Stimulated activated CD8-positive, alpha-beta memory T cell treated with anti-CD3 and anti-CD28 coated beads, Interleukin-15, amount 100 ng/mL, for 4 hours (primary cell): ENCODE results near the gene TNFAIP8.

Experiments
- DNase-seq, 2 donors: peaks; one replicate each; pipeline ENCODE4 v3.0.0-alpha.2; 2020; ENCODE audit warnings: low read depth in 2 of 2

TNFAIP8 gene

DNA sequence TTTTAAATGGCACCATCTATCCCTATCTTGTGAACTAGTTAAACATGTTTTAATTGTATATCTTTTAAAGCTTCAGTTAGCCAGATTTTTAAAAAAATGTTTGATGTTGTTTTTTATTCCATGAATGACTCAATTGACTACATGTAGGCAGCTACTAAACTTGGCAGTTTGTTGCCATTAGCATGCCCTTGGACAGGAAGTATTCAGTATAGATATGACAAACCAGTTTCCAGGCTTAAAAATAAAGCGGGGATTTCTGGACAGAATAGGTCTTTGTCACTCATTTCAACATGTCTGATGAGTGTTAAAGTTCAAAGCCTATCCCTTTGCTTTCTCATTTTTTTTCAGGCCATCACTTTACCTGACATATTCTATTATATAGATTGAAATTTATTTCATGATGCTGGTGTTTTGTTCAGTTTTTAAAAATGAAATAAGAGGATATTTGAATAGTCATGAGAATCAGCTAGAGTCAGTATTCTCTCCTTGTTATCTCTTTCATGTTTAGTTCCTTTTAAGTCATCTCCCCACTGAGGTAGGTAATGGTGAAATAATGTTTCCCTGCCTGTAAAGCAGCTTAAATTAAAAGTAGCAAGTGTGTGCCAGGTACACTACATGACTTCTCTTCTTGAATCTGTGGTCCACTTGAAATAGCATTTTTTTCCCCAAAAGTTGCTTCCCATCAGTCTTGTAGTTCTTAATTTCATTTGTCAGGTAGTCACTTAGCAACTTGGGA is 11.9 kb downstream of the TNFAIP8 start:
- DNase-seq, result no peak

DNA sequence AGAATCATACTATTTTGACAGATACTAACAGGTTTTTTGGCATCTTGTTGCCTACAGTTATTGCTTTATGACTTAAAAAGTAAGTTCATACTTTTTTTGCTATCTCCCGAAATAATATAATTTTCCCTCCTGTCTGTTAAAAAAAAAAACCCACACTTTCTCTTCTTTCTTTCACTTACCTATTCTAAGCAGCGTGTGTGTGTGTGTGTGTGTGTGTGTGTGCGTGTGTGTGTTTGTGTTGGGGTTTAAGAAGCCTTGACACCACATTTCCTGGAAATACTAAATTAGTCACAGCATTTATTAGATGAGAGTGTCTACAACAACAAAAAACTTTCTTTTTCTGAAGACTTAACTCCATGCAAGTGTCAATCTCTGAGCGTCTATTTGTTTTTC is 12.4 kb downstream of the TNFAIP8 start:
- peak; percentile 23 to 42 for DNase-seq

DNA sequence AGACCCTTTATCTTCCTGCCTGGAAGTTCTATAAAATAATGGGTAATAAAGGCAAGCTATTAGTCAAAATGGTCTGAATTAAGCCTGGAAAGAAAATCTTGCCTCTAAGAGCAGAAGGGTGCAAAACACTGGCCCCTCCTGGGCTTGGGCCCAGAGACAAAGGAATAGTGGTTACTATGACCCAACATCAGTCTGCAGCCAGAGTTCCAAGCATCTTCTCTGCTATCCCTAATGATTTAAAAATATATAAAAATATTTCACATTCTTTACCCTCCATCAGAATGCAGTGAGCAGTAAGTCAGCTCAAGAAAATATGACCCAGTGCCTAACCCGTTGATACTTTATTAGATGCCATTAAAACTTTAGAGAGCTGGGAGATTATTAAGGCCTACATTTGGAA is 14.7 kb downstream of the TNFAIP8 start:
- no peak for DNase-seq

DNA sequence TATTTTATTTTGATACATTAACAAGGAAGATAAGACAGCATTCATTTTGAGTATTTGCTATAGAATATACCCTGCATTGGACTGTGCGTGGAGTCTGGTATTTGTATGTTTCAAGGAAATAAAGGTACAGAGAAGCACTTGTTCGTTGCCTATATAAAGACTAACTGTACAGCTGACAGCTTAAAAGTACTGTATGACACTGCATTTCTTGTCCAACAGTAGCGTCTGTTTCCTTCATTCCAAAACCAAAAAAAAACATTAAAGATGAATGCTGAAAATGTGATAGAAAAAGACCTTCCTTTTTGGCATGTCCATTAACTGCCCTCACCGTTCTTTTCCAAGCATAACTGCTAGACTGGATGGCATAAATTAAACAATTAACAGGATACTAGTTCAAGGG is 15.3 kb downstream of the TNFAIP8 start:
- no peak for DNase-seq

DNA sequence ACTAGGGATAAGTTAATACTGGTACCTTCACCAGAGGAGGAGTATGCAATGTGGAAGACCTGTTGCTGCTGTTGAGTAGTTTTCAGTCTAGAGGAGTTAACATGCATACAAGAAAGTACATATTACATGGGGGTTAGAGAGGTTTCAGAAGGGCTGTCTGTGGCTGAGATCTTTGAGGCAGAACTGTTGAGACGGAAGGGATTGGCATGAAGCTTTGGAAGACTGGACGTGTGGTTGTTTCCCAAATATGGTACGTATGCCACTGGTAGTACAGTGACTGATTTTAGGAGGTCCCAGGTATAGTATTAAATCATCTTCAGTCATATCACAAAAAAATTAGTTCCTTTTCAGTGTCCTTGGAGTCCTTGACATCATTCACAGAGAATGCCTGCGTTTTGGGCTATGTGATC is 17.6 kb downstream of the TNFAIP8 start:
- DNase-seq, result no peak

DNA sequence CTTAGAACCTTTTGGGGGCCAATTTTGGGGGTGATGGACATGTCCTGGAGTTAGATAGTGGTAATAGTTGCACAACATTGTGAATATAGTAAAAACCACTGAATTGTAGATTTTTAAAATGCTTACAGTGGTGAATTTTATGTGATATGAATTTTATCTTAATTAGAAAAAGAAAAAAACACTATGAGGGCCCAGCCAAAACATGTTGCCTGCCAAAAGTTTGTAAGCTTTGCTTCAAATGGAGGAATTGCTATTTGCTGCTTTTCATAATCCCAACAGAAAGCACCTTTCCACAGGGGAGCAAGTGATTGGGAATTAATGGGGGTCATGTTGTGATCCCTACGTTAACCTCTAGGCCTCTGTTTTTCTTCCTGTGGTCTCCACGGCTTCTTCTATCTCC is 19.1 kb downstream of the TNFAIP8 start:
- no peak for DNase-seq

DNA sequence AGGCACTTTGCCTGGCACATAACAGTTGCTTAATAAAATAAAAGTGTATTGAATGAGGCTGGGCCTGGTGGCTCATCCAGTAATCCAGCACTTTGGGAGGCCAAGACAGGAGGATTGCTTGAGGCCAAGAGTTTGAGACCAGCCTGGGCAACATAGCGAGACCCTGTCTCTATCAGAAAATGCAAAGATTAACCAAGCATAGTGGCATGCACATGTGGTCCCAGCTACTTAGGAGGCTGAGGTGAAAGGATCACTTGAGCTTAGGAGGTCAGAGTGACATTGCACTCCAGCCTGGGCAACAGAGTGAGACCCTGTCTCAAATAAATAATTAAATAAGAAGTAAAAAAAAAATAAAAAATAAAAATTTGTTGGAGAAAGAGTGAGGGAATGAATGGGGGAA is 21.2 kb downstream of the TNFAIP8 start:
- DNase-seq, result no peak

DNA sequence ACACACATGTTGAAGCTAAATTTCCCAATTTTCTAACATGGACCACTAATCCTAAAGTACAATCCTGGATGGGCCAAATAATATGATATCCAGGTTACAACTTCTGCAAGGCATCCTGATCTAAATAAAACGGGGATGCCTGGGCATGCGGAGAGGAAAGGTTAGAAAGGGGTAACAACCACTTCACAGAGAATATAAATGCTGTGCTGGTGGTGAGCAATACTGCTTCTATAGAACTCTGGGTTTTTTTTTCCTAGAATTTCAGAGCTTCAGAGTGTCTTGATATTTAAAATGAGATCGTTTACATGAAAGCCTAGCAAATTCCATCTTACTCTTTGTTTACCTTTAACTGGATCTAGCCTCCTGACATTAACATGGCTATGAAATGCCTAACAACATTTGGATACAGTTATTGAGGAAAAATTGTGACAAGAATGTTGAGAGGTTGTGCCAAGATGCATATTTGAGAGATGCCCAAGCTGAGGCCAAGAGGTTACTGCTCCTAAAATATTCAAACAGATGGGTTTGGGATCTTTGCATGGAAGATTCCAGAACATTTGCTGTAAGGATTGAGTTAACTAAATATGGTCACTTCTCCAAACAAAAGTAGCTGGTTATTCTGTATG is 22.4 kb downstream of the TNFAIP8 start:
- DNase-seq, result no peak

DNA sequence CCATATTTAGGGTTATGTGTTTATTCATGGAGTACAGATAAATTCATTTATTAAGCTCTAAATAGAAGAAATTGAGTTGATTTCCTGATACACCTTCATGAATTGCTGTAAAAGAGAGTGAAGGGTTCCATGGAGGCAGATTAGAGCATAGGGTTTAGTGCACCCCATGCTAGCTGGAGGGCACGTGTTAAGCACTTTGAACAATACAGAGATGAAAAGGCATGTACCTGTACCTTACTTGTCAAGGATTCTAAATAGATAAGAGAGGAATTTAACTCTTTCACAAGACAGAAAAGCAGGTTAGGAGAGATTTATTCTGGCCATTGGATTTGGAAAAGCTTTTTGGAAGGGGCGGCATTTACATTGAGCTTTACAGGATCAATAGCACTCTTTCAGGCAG is 23.3 kb downstream of the TNFAIP8 start:
- DNase-seq, result no peak

DNA sequence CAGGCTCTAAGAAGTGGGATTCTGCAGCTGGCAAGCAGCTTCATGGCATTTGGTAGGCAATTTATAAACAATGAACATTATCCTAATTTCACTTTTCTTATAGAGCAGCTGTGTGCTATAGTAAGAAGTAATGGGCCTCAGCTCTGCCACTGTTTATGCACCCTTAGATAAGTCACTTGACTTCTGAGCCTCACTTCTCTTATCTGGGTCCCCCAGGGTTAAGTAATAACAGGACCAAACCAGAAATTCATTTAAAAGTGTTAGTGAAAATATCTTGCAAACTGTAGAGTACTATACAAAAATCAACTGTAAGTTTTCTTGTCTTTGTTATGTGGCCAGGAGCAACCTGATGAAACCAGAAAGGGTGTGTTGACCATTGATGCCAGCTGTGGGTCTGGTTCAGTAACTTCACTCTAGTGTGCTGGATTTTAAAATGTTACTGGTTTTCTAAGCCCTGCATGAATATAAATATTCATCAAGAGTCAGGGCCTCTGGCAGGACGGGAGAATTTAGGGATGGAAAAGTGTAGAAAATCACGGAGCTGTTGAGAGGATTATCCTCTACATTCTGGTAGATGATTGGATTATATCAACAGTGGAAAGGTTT is 24.2 kb downstream of the TNFAIP8 start:
- DNase-seq, result no peak

DNA sequence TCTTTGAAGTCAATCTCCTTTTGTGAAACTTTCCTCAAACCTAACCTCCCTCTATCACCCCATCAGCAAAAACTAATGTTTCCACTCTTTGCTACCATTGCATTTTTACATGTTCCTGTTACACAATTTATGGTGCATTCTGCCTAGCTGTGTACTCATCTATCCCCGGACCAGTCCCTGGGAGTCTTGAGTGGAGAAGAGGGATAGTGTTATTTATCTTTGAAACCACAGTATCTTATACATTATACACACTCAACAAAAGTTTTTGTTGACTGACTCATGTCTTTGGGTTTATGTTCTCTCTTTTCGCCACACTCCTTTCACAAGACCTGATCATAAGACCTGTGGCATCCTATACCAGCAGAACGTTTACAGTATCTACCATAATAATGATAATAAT is 26.4 kb downstream of the TNFAIP8 start:
- DNase-seq, result no peak

DNA sequence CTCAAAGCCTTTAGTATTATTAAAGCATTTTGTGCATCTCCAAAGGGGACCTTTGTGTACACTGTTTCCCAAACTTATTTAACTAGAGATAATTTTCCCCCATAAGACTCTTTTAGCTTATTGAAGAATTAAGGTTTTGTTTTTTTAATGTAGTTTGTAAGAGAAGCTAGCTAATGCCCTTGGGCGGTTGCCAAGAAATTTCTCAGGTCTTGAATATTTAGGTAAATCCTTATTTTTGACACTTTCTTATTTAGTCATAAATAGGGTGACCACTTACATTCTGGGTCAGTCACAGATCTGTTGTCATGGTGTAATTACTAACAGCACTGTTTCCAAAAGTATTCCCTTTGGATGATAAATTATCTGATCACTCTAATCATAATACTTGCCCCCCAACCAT is 27.2 kb downstream of the TNFAIP8 start:
- no peak for DNase-seq

DNA sequence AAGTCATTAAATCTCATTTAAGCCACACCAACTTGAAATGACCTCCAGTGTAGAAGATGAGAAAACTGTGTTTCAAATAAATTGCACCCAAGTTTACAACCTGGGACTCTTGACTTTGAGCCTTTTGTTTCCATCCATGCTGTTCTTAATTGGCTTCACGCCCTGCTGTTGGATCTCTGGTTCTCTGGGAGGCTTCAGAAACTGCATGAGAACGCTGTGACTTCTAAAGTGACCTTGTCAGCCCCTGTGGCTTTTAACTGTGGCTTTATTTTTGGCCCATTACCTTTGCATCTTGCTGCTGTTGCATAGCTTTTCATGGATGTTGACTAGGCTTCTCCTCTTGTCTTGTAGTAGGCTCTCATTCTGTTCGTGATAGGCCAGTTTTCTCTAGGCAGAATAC is 29.3 kb downstream of the TNFAIP8 start:
- no peak for DNase-seq

DNA sequence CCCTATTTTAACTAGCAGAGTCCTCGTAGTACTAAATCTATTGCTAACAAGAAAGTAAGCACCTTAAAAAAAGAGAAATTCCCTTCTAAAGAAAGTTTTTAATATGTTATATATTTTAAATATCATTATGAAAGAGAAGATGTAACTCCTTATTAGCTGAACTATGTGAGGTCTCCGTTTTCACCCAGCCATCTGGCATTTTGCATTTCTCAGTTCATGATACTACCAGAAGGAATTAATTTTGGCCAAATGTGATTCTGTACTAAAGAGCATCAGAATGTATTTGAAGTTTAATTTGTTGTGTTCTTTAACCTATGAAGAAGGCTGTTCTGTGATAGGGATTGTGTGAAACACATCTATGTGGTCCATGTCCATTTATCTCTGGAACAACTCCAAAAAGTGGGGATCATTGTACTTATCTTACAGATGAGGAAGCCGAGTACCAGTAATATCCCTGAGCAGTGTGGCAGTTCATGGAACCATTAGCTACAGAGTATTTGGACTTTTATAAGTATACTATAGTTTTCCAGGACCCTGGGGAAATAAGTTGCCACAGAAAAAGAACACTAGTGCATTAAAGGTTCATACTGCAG is 29.8 kb downstream of the TNFAIP8 start:
- DNase-seq, result no peak

DNA sequence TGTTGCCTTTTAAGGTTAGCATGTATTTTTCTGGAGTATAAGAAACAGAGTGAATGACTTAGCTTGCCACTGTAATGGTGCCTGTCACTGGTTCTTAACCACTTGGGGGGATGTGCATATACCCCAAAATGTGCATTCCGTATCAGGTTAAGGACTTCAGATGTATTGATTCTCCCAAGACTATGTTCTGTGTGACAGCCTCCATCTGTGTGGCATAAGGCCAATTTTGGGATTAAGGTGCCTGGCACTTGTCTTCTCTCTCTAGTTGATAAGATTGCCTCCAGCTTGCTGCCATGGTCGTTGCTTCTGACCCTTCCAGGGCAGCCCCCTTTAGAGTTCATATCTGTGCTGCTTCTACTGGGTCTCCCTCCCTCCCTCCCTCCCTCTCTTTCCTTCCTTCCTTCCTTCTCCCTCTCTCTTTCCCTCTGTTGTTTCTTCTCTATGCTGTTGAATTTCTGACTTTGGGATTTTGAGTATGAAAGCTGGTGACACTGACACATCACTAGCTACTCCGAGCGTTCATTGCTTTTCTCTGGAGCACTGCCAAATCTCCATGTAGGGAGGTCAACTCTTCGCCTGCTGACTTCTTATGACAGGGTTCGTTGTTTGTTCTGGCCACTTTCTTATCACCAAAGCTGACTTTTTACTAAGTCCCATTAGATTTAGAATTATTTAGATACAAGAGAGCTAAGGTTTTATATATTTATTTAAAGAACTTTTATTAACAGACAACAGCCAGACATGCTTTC is 31.0 kb downstream of the TNFAIP8 start:
- no peak for DNase-seq

DNA sequence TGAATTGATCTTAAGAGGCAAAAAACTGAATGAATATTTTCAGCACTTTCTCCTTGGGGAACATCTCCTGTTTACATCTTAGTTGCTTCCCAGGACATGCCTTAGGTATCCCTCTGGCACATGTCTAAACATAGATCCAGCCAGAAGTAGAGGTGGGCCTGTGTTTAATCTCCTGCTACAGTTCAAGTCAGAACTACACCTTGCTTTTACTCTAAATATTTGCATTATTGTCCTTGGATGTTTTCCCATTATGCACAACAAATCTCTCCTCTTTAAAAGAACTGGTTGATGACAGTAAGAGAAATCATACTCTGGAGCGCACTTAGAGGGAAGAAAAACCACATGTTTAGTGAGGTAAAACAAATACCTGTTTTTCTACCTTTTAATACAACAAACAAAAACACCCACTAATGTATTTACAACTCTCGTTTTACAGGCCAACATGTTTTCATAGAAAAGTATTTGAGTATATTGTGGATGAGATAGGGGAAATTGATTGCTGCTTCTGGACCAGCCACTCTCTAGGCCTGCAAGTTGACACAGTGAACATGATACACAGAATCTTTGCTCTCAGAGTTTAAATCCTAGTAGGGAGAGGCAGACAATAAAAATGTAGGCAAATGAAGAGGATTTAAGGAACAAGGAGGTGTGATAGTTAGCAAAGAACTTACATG is 32.3 kb downstream of the TNFAIP8 start:
- DNase-seq, result no peak

DNA sequence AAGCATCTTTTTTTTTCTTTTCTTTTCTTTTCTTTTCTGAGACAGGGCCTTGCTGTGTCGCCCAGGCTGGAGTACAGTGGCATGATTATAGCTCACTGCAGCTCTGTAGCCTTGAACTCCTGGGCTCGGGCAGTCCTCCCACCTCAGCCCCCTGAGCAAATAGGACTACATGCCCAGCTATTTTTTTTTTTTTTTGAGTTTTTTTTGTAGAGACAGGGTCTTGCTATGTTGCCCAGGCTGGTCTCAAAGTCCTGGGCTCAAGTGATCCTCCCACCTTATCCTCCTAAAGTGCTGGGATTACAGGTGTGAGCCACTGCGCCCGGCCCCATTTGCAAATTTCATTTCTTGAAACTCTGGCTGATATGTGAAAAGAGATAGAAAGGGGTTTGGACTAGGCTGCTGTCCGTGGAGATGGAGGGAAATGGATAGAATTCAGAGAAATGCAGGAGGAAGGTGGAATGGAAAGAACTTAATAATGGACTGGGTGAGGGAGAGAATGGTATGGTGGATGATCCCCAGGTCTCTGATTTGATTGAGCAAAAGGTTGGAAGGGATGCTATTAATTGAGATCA is 32.9 kb downstream of the TNFAIP8 start:
- no peak for DNase-seq

DNA sequence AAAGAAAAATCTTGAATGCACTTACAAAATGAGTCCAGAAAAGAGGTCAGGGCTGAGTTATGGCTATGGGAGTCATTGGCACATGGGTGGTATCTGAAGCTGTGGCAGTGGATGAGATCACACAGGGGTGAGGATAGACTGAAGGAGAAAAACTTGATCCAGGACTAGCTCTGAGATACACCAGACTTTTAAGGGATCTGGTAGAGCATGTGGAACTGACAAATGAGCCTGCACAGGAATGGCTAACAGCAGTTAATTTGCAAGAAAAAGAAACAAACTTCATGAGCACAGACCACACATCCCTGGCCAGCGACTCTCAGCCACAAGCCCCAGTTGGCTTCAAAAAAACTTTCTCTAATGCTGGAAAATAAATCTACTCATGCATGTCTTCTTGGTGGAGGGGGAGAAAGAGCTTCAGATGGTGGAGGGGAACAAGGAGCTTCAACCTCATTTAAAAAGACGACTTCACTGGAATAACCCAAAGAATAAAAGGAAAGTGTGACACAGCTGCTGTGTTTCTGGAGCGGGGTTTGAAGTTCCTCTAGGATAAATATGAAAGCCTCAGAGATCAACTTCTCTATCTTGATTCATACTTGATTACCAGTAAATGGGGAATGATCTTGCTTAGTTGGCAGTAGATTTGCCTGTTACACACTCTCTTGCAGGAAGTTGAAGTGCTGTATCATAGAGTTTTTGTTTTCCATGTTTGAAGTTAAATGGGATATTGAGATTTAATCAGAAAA is 33.6 kb downstream of the TNFAIP8 start:
- no peak for DNase-seq

DNA sequence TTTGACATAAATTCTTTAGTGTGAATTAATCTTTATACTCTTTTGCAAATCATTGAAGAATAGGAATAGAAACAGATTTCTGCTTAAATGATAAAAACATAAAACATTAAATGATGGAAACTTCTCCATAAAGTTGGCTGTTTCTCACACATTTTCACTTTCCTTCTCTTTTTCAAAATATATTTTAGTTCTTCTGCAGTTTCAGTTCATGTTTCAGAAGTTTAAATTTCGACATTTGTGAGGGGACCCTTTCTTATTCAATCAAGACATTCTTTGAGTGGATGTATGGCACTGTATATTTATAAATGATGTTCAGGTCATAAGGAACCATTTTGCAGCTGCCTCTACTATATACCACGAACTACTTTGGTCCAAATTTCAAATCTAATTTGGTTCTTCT is 34.6 kb downstream of the TNFAIP8 start:
- no peak for DNase-seq

DNA sequence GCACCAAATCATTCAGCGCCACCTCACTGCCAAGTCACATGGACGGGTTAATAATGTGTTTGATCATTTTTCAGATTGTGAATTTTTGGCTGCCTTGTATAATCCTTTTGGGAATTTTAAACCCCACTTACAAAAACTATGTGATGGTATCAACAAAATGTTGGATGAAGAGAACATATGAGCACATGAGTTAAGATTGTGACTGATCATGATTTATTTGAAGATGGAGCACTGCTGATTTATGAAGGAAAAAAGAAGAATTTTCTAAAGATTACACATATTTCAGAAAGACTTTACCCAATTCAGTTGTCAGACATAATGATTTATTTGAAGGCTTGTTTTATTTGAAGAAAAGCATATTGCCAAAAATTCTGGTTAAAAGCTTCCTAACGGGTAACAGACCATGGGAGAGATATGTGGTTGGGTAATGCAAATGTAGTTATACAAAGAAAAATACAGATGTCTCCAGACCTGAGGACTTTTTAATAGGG is 37.4 kb downstream of the TNFAIP8 start:
- DNase-seq, result no peak
